DMS 273 treated with DMSO at 0.1 percent for 48 hours (cell line): ENCODE data around the gene PTPRM.
A peak's percentile ranks its signal among the peaks of the same experiment; 100 is the strongest.

Source experiments
- DNase-seq: peaks from one replicate; lab custom pipeline; 2025; lab: John Stamatoyannopoulos, UW

The PTPRM gene

DNA sequence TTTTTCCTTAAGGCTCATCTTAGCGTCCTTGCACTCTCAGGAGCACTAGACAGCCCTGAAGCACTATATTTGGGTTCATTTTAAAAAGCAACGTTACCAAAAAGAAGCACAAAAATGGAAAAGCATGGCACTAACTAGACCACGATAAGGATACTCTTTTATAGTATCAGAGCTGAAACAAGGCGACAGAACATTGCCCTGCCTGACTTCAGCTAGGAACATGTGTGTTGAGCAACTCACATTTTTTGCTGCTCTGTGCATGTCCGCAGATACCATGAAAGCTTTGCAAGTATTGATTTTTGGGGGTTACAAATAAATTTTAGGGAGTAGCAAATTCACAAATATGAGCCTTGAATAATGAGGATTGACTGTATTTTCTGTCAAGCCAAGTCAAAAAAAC, 332.0 kb downstream of the PTPRM start:
- no peak for DNase-seq

- no peak for DNase-seq
Observed at GRCh38 chr18:7900091-7900490, 333.0 kb downstream of the PTPRM start.

GRCh38 chr18:7901657-7902056, 334.5 kb downstream of the PTPRM start:
- DNase-seq, result no peak

GRCh38 chr18:7902399-7902839, 335.3 kb downstream of the PTPRM start:
- DNase-seq, result no peak

DNA sequence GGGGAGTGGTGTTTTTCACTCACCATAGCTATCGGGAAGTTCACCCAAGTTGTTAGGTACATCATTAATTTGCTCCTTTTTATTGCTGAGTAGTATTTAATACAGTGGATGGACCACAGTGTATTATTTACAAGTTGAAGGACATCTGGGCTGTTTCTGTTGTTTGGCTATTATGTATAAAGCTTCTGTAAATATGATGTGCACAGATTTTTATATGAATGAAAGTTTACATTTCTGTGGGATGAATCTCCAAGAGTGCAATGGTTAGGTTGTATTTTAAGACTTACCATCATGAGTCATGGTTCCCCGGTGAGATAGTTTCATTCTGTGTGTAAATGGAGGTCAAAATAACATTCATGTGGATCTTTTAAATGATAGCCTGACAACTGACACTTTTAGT, 337.4 kb downstream of the PTPRM start:
- no peak for DNase-seq

- DNase-seq, result no peak
Observed at GRCh38 chr18:7908681-7909299, 341.7 kb downstream of the PTPRM start.

DNA sequence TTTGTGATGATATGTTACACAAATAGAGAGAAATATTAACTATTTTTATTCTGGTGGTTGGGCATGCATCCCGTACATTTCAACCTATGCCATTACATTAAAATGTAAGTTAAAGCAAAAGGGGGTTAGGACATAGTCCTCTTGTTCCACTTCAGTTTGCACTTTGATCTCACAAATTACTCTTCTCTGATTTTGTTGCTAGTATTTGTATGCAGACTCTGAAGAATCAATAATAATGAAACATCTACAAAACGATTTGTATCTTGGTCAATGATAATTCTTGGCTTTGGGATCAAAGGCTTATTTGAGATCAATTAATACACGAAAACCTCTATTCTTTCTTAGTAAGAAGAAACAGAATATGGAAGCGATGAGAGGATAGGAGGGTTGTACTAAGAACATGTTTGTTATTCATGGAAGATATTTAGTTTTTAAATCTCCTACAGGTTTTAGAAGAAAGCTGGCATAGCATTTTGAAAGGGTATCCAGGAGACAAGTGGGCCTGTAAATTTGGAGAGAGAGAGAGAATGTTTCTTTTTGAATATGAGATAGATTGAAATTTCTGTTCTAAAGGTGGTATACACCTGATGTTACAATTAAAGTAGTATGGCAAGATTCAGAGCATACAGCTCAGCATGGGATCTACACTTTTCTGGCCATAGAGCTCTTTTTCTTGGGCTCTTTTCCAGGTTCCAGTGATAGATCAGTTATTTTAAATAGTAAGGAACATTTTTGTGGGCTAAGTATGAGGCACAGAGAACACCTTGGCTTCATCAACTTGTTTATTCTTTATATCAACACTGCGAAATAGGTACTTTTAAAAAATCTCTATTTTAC, 347.9 kb downstream of the PTPRM start:
- DNase-seq, result no peak

DNA sequence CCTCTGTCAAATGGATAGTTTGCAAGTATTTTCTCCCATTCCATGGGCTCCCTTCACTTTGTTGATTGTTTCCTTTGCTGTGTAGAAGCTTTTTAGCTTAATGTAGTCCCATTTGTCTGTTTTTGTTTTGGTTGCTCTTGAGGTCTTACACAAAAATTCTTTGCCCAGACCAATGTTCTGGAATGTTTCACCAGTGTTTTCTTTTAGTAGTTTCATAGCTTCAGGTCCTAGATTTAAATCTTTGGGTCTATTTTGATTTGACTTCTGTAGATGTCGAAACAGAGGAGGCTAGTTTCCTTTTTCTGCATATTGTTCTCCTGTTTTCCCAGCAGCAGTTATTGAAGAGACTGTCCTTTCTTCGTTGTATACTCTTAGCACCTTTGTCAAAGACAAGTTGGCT, 351.6 kb downstream of the PTPRM start:
- DNase-seq, result no peak

GRCh38 chr18:7919565-7919964, 352.4 kb downstream of the PTPRM start:
- no peak for DNase-seq

DNA sequence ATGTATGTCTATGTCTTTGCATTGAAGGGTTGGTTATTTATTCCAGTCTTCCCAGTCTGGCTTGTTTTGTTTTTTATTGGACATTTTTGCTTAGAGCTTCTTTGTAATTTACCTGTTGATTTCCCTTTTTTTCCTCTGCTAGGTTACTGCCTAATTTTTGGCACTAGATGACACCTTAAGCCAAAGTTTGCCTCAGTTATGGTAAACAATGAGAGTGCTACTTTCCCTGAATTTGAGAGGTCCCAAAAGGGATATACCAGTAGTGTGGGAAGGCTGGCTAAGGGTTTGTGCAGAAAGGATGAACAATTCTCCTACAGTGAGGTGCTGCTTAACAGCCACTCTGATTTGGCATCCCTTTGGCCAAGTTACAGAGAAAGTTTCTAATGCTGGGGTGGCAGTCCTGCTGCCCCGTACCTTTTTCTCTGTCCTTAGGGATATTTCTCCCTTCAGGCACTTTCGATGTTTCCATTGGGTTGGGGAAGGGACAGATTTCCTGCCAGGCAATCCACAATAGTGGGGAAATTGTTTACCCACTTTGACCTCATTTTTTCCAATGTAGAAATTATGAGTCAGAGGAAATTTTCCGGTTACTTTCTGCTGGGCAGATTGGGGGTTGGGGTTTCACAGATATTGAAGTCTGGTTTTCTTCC, 354.9 kb downstream of the PTPRM start:
- no peak for DNase-seq

- DNase-seq, result no peak
Observed at GRCh38 chr18:7923105-7923504, 356.0 kb downstream of the PTPRM start.

DNA sequence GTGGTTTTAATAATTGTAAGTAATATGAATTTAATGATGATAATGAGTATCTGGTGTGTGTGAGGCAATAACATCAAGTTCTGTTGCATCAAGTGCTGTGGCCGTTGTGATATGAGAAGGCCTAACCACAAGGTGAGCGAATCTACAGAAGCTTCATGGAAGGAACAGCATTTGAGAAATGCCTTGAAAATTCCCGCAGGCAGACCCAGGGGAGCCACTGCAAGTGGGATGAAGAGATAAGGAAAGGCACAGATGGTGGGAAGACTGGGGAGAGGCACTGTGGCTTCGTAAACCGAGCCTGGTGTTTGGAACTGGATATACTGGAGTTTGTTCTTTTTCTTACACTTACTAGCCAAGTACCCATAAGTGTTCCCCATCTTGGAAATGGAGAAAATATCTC, 357.5 kb downstream of the PTPRM start:
- peak; percentile 27 for DNase-seq

DNA sequence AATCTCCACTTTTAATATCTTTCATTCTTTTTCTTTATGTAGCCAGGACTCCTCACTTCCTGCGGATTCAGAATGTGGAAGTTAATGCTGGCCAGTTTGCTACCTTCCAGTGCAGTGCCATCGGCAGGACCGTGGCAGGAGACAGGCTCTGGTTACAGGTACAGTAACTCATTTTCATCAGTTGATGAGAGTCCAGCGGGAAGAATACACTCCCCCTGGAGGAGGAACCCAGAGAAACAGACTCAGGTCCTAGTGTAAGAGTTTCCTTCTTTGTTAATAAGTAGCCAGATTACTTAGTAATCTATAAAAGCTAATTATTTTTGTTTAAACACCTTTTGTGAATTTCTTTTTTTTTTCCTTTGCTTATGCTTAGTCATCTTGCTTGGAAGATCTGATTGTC, 359.4 kb downstream of the PTPRM start:
- DNase-seq, result no peak

DNA sequence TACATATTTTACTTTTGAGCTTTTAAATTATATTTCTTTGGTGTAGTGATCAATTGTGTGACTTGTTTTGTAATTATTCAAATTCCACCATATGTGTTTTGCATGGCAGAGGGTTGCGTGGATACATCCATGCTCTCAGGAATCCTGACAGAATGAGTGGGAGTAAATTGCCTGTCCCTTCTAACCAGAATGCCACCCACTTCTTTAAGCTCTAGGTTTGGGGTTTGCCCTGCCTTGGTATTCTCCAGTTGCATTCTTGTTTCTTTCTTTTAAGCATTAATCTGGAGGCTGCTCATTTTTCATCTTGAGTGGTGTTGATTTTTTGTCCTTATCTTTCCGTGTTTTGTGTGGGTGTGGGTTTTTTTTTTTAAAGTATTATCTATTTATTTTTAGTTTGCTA, 360.0 kb downstream of the PTPRM start:
- no peak for DNase-seq

DNA sequence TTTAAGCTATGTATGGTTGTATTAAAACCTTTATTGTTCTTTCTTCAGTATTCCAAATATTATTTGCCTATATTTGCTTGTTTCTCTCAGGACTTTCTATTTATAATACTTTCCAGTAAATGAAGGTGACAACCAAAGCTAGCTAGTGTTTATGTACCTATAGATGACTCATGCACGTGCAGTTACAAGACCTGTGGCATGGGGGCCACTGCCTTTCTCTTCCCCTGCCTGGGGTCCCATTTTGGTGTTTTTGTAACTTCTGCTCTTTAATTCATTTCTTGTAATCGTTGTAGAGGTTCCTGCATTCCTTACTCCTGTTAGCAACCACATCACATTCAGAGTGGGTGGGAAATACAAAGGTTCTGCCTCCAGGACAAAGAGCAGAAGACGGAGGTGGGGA, 364.6 kb downstream of the PTPRM start:
- DNase-seq, result no peak

DNA sequence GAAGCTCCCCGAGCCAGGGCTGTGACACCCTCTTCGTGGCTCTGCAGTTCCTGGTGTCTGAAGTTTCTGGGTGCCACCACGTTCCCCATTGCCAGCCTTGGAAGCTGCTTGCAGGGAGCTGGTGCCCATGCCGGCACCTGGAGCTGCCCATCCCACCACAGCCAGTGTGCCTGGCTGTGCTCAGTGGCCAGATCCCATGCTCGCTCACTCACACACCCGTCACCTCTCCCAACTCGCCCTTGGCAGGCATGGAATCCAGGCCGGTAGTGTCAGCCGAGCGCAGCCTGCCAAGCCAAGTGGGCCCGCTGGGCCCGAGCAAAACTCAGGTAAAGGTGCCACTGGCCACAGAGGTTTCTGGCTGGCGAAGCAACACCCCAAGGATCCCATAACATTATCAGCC, 370.2 kb downstream of the PTPRM start:
- DNase-seq, result no peak

DNA sequence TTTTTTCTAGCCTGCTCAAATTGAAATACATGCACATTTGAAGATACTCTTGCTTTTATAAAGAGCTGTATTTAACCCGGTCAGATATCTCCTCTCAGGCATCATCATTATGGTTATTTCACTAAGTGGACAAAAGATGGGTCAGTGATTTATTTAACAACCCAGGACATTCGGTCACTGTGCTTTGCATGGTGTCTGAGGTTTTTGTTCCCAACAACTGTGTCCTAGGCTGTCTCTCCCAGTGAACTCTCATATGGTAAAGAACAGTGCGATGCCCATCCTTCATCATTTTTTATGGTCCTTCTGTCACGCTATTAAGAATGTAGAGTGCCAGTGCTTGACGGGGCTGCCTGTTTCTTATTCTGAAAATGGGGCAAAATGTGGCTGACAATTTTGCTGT, 372.4 kb downstream of the PTPRM start:
- no peak for DNase-seq

DNA sequence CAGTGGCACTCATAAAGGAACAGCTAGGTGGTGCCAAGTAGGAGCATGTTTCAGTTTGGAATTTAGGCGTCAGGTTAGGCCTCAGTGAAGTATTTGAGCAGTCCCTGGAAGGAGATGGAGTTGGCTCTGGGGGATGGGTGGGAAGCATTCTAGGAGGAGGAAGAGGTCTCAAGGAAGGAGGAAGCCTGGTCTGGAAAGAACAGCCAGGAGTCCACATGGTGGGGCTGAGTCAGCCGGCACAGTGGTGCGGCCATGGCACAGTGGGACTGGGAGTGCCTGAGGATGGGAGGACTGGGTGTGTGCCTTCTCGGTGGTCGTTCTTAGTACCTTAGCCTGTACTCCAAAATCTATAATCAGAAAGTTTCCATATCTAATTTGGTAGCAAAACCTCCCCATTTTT, 373.3 kb downstream of the PTPRM start:
- no peak for DNase-seq

GRCh38 chr18:7940971-7941370, 373.9 kb downstream of the PTPRM start:
- no peak for DNase-seq

- DNase-seq, result no peak
Observed at GRCh38 chr18:7941533-7941932, 374.4 kb downstream of the PTPRM start.

- no peak for DNase-seq
Observed at GRCh38 chr18:7945882-7946281, 378.8 kb downstream of the PTPRM start.

GRCh38 chr18:7946734-7947377, 379.7 kb downstream of the PTPRM start:
- DNase-seq, result peak; percentile 6
